GM12891 (cell line): ENCODE data around the gene TAF1A.
"Not testable (repeated sequence)": the region's sequence is repeated elsewhere in the genome, so short reads cannot be mapped to it uniquely, and the experiment has no call there.

Experiments used
- DNase-seq: peaks from one replicate; pipeline ENCODE4 v3.0.0; 2011; ENCODE audit warnings: low spot score; ENCODE audit not compliant: insufficient read length
- FAIRE-seq: peaks from 2 replicates; lab custom pipeline; 2011; peaks lifted over from hg19 to GRCh38; lab: Jason Lieb, UNC
- PAX5 ChIP-seq: IDR thresholded peaks from 2 replicates; pipeline ENCODE4 v1.6.1; 2011; ENCODE audit warnings: low read length, moderate library complexity, mild to moderate bottlenecking; ENCODE audit not compliant: insufficient read depth, severe bottlenecking
- POLR2A ChIP-seq: IDR thresholded peaks from 2 replicates; pipeline ENCODE4 v1.6.1; 2011; ENCODE audit warnings: low read depth, low read length, control low read depth
- POLR2AphosphoS5 ChIP-seq: IDR thresholded peaks from 2 replicates; pipeline ENCODE4 v1.6.1; 2011; ENCODE audit warnings: low read depth, low read length, control low read depth
- POU2F2 ChIP-seq: IDR thresholded peaks from 2 replicates; pipeline ENCODE4 v1.6.1; 2011; ENCODE audit warnings: low read depth, mild to moderate bottlenecking, control low read depth, low read length, moderate library complexity
- SPI1 ChIP-seq: IDR thresholded peaks from 2 replicates; pipeline ENCODE4 v1.6.1; 2011; ENCODE audit warnings: low read depth, low read length, control low read depth
- TAF1 ChIP-seq: IDR thresholded peaks from 2 replicates; pipeline ENCODE4 v1.6.1; 2011; ENCODE audit warnings: low read depth, low read length, control low read depth

TAF1A gene

GRCh38 chr1:222620566-222620965 is 30.8 kb upstream of the TAF1A start:
- DNase-seq (no peak), FAIRE-seq (no peak)
- TF ChIP-seq POU2F2 (no peak), PAX5 (no peak), POLR2AphosphoS5 (no peak), POLR2A (no peak)

DNA sequence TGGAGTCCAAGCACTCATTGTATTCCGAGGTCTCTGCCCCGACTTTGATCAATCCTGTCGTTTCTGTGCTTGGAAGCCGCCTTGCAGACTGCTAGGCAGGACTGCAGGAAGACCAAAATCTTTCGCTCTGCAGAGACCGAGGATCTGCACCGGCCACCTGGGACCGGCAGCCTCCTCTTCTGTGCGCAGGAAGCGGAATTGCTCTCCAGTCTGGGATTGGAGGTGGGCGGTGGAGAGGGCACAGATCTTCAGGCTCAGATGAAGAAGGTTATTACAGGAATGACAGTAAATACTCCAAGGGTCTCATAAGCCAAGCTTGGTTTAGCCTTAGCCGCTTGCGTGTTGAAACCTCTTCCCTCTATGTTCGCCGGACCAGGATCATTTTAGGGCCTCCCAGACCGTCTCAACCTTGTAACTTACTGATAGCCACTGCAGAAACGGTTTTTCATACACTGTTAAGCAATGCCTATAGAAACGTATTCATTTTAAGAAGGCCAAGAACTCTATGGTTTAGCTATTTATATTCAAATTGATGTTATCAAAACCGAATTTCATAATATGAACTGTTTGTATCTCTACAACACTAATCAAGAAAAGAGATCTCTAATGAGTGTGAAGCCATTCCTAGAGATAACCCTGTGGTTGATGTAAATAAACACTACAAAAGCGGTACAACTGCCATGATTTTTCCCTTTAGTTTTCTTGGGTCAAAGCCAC is 29.3 kb upstream of the TAF1A start:
- TF ChIP-seq POU2F2, result no peak
- no peak for TF ChIP-seq POLR2A
- no peak for TF ChIP-seq SPI1
- no peak for TF ChIP-seq POLR2AphosphoS5
- no peak for TF ChIP-seq TAF1
- TF ChIP-seq PAX5, result no peak
- DNase-seq (no peak), FAIRE-seq (peak; percentile 40)

DNA sequence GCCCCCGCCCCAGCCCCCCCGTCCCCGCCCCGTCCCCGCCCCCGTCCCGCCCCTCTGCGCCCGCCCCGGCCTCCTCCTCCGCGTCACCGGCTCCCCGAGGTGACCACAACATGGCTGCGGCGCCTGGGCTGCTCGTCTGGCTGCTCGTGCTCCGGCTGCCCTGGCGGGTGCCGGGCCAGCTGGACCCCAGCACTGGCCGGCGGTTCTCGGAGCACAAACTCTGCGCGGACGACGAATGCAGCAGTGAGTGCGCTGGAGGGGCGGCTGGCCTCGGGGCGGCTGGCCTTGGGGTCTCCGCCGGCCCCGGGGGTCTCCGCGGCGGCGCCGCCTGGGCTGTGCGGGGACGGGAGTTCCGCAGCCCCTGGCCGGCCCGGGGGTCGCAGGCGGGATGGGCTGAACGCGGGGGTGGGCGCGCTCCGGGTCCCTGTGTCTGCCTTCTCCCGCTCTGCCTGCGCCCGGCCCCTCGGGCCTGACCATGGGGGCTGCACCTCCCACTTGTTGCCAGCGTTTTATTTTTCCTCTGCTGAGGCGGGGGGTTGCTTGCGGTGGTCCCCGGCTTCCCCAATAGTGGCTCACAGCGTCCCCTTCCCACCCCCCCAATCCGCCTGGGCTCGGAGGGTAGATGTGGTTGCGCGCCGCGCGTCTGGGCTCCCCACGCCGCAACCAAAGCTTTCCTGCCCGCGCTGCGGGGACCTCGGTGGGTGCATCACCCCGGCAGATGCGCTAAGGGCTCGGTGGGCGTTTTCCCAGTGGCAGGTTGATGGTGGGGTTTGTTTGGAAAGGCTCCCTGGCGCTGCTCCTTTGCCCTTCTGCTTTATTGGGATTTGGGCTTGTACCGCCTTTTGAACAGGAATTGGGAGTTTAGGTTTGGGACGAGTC is 28.5 kb upstream of the TAF1A start, which contains the start of gene MIA3:
TSS of gene MIA3 (plus strand) at position 97 of the 879 bp plus-strand sequence. CDS start at position 111, 14 bp downstream.
- peak; percentile 95 for TF ChIP-seq TAF1
- no peak for TF ChIP-seq SPI1
- TF ChIP-seq PAX5, result no peak
- TF ChIP-seq POU2F2, result no peak
- peak; percentile 55; the same call in 1 of the 2 replicates for TF ChIP-seq POLR2AphosphoS5
- peak; percentile 68 for TF ChIP-seq POLR2A
- DNase-seq, result peak; percentile 89

DNA sequence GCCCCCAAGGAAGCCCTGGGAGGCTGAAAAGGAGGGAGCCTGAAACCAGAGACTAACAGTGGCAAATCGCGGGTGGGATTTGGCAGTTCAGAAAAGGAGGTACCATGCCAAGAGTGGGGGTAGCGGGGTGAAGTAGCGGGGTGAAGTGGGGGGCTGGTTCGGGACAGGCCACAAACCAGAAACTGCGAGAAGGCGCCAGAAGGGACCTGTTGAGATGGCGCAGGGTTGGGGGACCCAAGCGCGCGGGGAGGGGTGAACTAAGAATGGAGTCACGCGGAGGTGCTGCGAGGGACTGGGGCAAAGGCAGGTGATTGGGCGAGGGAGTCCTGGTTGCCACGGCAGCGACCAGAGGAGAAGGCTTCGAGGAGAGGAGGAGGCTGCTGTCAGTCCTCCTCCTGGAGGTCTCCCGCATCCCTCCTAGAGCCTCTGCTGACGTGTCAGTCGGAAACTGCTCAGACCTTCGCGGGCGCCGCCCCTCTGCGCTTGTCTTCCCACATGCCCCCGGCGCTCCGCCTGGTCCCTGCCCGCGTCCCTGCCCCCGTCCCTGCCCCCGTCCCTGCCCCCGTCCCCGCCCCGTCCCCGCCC is 27.7 kb upstream of the TAF1A start:
- DNase-seq (peak; percentile 71), FAIRE-seq (peak; percentile 84)
- TF ChIP-seq POLR2AphosphoS5, result no peak
- no peak for TF ChIP-seq POLR2A
- no peak for TF ChIP-seq SPI1
- TF ChIP-seq POU2F2, result no peak
- no peak for TF ChIP-seq PAX5

More for the DNA sequence above, 28.5 kb upstream of the TAF1A start, which contains the start of gene MIA3:
- peak; percentile 13 for FAIRE-seq

DNA sequence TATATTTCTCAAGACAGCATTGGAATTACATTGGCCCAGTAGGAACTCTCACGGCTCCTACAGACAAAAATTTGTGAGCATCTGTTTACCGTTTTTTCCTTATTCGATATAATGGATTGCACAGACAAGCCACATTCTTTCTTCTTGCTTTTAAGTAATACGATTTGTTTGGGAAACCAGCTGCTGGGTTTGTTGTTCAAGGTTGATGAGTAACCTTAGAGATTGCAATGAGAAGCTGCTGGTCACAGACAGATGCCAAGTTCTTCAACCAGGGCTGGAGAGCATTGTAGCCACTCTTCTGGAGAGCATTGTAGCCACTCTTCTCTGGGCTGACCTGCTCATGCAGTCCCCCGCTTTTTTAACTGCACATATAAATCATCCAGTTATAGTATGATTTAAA is 26.8 kb upstream of the TAF1A start:
- FAIRE-seq, result no peak

GRCh38 chr1:222613627-222614026 is 23.9 kb upstream of the TAF1A start:
- DNase-seq, result no peak
- no peak for FAIRE-seq
- TF ChIP-seq POU2F2, result no peak
- no peak for TF ChIP-seq POLR2A

More for the DNA sequence above, 26.8 kb upstream of the TAF1A start:
- DNase-seq, result no peak
- TF ChIP-seq SPI1, result no peak
- TF ChIP-seq POLR2A, result no peak
- TF ChIP-seq TAF1, result no peak
- TF ChIP-seq PAX5, result no peak
- no peak for TF ChIP-seq POLR2AphosphoS5

DNA sequence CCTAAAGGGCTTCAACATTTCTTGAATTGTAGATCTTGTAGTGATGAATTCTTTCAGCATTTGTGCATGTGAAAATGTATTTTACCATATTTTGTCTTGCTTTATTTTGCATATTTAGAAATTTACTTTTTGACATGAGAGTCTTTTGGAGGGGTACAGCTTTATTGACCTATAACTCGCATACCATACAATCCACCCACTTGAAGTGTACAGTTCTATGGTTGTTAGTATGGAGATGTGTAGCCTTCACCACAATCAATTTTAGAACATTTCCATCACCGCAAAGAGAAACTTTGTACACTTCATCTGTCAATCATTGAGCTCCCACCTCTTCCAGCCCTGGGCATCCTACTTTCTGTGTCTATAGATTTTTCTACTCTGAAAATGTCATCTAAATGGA is 21.0 kb upstream of the TAF1A start:
- no peak for FAIRE-seq
- DNase-seq, result no peak
- TF ChIP-seq POU2F2 (no peak), POLR2AphosphoS5 (no peak), SPI1 (no peak), TAF1 (no peak), PAX5 (no peak), POLR2A (no peak)

- DNase-seq, result not testable (repeated sequence)
Observed at GRCh38 chr1:222609111-222609510, 19.4 kb upstream of the TAF1A start.

DNA sequence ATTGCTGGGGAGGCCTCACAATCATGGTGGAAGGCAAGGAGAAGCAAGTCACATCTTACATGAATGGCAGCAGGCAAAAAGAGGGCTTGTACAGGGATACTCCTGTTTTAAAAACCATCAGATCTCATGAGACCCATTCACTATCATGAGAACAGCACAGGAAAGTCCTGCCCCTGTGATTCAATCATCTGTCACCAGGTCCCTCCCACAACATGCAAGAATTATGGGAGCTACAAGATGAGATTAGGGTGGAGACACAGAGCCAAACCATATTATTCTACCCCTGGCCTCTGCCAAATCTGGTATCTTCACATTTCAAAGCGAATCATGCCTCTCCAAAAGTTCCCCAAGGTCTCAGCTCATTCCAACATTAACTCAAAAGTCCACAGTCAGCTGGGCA is 17.0 kb upstream of the TAF1A start:
- TF ChIP-seq SPI1 (no peak), TAF1 (no peak), POLR2A (no peak), POU2F2 (no peak), POLR2AphosphoS5 (no peak), PAX5 (no peak)
- FAIRE-seq (no peak), DNase-seq (no peak)

More at GRCh38 chr1:222609111-222609510, 19.4 kb upstream of the TAF1A start:
- FAIRE-seq, result not testable (repeated sequence)

DNA sequence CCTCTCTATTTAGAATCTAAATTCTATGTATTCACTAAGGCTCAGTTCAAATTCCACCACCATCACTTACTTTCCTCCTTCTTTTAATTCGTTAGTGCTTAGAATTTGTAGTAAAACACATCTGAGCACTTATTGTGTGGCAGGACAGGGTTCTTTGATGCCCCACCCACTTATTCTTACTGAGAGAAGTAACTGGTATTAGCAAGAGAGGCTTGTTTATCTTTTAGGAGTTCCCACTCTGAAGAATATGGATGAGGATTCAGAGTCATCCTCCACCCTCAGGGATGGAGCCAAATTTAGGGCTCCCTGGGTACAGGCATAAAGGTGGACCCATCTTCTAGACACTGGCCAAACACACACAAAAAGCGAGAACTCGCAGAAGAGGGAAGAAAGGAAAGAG is 11.5 kb upstream of the TAF1A start:
- DNase-seq (no peak), FAIRE-seq (no peak)
- TF ChIP-seq POU2F2 (no peak), PAX5 (no peak), SPI1 (no peak), POLR2A (no peak), TAF1 (no peak), POLR2AphosphoS5 (no peak)
